Gastroesophageal sphincter (tissue), 4 donors: ENCODE results near the gene REC8. TPM values are rescaled to one million over a fixed set of nuclear protein-coding genes. Genes with fewer than 3 reads are reported as not detected.

Experiments used
- ATAC-seq: fragments of 150-250 bp; one replicate; pipeline ENCODE4 v1.9.1; 2016; ENCODE audit warnings: mild to moderate bottlenecking, moderate library complexity
- H3K27ac ChIP-seq, 4 donors: fragments of 200-600 bp; sonication (generic) in 3 of 4; 1 replicate in 3 of 4; 2 replicates in 1 of 4; pipeline ENCODE4 v1.5.1; 2016 to 2019
- H3K27me3 ChIP-seq: fragments of 200-600 bp; sonication (generic); one replicate; pipeline ENCODE4 v1.5.1; 2019
- H3K36me3 ChIP-seq, 2 donors: fragments of 200-600 bp; sonication (generic); one replicate each; pipeline ENCODE4 v1.5.1; 2019; ENCODE audit warnings: control low read depth in 1 of 2
- H3K4me1 ChIP-seq, 3 donors: fragments of 200-600 bp; sonication (generic); 1 replicate in 2 of 3; 2 replicates in 1 of 3; pipeline ENCODE4 v1.5.1; 2016 to 2019; ENCODE audit warnings: control low read depth in 2 of 3
- H3K4me3 ChIP-seq, 2 donors: fragments of 200-600 bp; sonication (generic); one replicate each; pipeline ENCODE4 v1.5.1; 2019; ENCODE audit warnings: mild to moderate bottlenecking in 1 of 2, moderate library complexity in 1 of 2
- H3K9me3 ChIP-seq, 3 donors: fragments of 200-600 bp; sonication (generic); one replicate each; pipeline ENCODE4 v1.5.1; 2017 to 2019; ENCODE audit warnings: control low read depth in 2 of 3
- EP300 ChIP-seq: sonication (generic); formaldehyde crosslinking; IDR thresholded peaks from one replicate; pipeline ENCODE4 v1.6.1; 2017; ENCODE audit warnings: antibody characterized with exemption, mild to moderate bottlenecking
- POLR2A ChIP-seq, 2 donors: fragments of 450-650 bp; IDR thresholded peaks; one replicate each; pipeline ENCODE4 v1.6.1; 2017; ENCODE audit warnings: antibody characterized with exemption in 2 of 2, mild to moderate bottlenecking in 2 of 2, moderate library complexity in 1 of 2
- POLR2AphosphoS5 ChIP-seq: sonication (generic); formaldehyde crosslinking; IDR thresholded peaks from one replicate; pipeline ENCODE4 v1.6.1; 2017; ENCODE audit warnings: antibody characterized with exemption
- WGBS, 2 donors: methylation state at CpG; one replicate each; pipeline ENCODE4 v1.1.5; 2018; ENCODE audit warnings: low coverage in 1 of 2; 5-methylcytosine and 5-hydroxymethylcytosine counted together
- total RNA-seq, 4 donors: library from RNA; depleted of rRNA; stranded (reverse); fragments of >200 nt; gene quantifications; one replicate each; pipeline ENCODE4 v1.1.0, GENCODE V29; 2016
- TF ChIP-seq, protein P1 (sequence below), 4 experiments: fragments of 200-600 bp in 2 of 4; fragments of 450-650 bp in 2 of 4; sonication (generic) in 1 of 4; IDR thresholded peaks; one replicate each; pipeline ENCODE4 v1.5.1; 2017 to 2019; ENCODE audit warnings: antibody characterized with exemption in 4 of 4, mild to moderate bottlenecking in 2 of 4, moderate library complexity in 2 of 4

The REC8 gene
- total RNA-seq, 4 donors from 2014 or later: 1.6 to 8.2 (median 6.8) TPM

DNA sequence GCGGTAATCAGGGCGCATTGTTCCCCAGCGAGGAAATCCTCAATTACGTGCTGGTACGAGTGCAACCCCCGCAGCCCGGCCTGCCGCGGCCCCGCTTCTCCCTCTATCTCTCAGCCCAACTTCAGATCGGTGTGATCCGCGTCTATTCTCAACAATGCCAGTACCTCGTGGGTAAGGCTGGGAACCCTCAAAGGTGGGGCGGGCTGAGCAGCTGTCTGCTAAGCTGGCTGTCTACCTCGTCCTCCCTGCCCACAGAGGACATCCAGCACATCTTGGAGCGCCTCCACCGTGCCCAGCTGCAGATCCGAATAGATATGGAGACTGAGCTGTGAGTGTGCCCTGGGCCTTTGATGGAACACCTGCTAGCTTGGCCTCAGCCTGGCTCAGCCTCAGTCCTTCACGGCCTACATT is 996 bp downstream of the REC8 start:
- H3K4me1 ChIP-seq: peaks cover 0 to 21% (median 3%) of the 10 kb centered on the region in 3 donors
- no peak for TF ChIP-seq POLR2AphosphoS5
- TF ChIP-seq, protein P1, sequence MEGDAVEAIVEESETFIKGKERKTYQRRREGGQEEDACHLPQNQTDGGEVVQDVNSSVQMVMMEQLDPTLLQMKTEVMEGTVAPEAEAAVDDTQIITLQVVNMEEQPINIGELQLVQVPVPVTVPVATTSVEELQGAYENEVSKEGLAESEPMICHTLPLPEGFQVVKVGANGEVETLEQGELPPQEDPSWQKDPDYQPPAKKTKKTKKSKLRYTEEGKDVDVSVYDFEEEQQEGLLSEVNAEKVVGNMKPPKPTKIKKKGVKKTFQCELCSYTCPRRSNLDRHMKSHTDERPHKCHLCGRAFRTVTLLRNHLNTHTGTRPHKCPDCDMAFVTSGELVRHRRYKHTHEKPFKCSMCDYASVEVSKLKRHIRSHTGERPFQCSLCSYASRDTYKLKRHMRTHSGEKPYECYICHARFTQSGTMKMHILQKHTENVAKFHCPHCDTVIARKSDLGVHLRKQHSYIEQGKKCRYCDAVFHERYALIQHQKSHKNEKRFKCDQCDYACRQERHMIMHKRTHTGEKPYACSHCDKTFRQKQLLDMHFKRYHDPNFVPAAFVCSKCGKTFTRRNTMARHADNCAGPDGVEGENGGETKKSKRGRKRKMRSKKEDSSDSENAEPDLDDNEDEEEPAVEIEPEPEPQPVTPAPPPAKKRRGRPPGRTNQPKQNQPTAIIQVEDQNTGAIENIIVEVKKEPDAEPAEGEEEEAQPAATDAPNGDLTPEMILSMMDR (IDR thresholded peaks at IDR 0.05): no peak
- no peak for TF ChIP-seq POLR2A (IDR thresholded peaks at IDR 0.05)
- no peak for TF ChIP-seq EP300
- no CpG with 5 or more reads among the region's 20 CpGs for WGBS, 2 donors
- H3K36me3 ChIP-seq: peaks cover 0 to 37% of the 10 kb centered on the region in 2 donors
- ATAC-seq: no peak
- H3K9me3 ChIP-seq: no peaks in the 10 kb centered on the region
- no peak overlapping the region for H3K4me3 ChIP-seq
- peak overlapping the region in 3 of 4 donors; percentile 60 to 72 (median 63) for H3K27ac ChIP-seq
- no peaks in the 10 kb centered on the region for H3K27me3 ChIP-seq

GRCh38 chr14:24176599-24176998 is 4.7 kb downstream of the REC8 start:
- 88% methylated on average over 1 of the region's 5 CpGs; no CpG with 5 or more reads in 1 of the 2 donors for WGBS, 2 donors
- peaks cover 0 to 54% of the 10 kb centered on the region in 2 donors for H3K36me3 ChIP-seq
- H3K27me3 ChIP-seq: no peaks in the 10 kb centered on the region
- no peaks in the 10 kb centered on the region for H3K9me3 ChIP-seq
- TF ChIP-seq EP300: no peak
- TF ChIP-seq POLR2A (IDR thresholded peaks at IDR 0.05): no peak
- TF ChIP-seq, protein P1 (IDR thresholded peaks at IDR 0.05): no peak
- no peak for TF ChIP-seq POLR2AphosphoS5
- no peak overlapping the region for H3K4me3 ChIP-seq
- no peak overlapping the region for H3K27ac ChIP-seq
- no peak for ATAC-seq
- H3K4me1 ChIP-seq: peaks cover 0 to 26% (median 7%) of the 10 kb centered on the region in 3 donors

DNA sequence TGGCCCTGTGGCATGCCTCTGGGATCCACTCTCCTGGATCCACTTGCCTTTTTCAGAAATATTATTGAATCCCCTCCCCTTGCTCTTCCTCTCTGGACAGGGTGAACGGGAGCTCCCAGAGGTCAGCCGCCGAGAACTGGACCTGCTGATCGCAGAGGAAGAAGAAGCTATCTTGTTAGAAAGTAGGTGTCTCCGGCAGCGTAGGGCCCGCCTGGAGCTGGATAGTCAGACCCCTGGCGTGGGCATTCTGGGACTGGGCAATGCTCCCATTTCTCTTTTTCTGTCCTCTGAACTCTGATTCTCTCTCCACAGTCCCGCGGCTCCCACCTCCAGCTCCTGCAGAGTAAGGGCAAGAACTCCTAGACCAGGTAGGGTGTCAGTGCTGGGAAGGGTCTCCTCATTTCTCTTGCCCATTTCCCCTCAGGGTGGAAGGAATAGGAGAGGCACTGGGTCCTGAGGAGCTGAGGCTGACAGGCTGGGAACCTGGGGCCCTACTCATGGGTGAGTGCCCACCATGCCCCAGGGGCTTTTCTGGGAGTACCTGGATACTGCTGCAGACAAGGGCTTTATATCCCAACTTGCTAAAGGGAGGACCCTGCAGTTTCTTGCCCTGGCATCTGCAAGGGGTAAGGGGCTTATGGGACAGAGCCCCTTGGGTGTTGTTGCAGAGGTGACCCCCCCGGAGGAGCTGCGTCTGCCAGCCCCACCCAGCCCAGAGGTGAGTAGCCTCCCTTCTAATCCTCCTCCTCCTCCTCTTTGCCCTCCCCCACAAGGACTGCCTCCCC is 5.4 kb downstream of the REC8 start:
- no peak overlapping the region for H3K27ac ChIP-seq
- H3K4me1 ChIP-seq: peaks cover 0 to 20% (median 4%) of the 10 kb centered on the region in 3 donors
- H3K27me3 ChIP-seq: no peaks in the 10 kb centered on the region
- no peaks in the 10 kb centered on the region for H3K9me3 ChIP-seq
- no peak for ATAC-seq
- H3K36me3 ChIP-seq: peaks cover 0 to 60% of the 10 kb centered on the region in 2 donors
- 60% methylated on average over 2 of the region's 12 CpGs; no CpG with 5 or more reads in 1 of the 2 donors for WGBS, 2 donors
- no peak overlapping the region for H3K4me3 ChIP-seq
- TF ChIP-seq POLR2A (IDR thresholded peaks at IDR 0.05) (no peak), POLR2AphosphoS5 (no peak), EP300 (no peak)
- TF ChIP-seq, protein P1 (IDR thresholded peaks at IDR 0.05): no peak

DNA sequence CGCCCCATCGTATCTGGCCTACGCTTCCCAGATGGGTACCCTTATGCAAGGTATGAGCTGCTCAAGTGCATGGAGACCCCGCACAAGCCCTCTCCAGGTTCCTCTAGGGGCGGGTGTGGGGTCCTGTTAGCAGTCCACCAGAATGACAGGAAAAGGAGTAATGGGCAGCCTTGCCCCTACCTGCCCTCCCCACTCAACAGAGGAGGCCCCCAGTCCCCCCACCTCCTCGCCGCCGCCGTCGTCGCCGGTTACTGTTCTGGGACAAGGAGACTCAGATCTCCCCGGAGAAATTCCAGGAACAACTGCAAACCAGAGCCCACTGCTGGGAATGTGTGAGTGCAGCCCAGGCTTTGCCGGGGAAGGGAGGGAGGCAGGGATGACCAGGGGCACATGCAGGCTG is 6.0 kb downstream of the REC8 start:
- Histone ChIP-seq H3K27ac (no peak overlapping the region), H3K4me1 (peaks cover 0 to 14% (median 4%) of the 10 kb centered on the region in 3 donors), H3K27me3 (no peaks in the 10 kb centered on the region), H3K36me3 (peaks cover 0 to 67% of the 10 kb centered on the region in 2 donors), H3K4me3 (no peak overlapping the region), H3K9me3 (no peaks in the 10 kb centered on the region)
- no peak for ATAC-seq
- TF ChIP-seq EP300: no peak
- TF ChIP-seq POLR2A (IDR thresholded peaks at IDR 0.05): no peak
- TF ChIP-seq, protein P1 (IDR thresholded peaks at IDR 0.05): no peak
- no peak for TF ChIP-seq POLR2AphosphoS5
- 91% methylated on average over 5 of the region's 14 CpGs; no CpG with 5 or more reads in 1 of the 2 donors for WGBS, 2 donors
